C4-2B (cell line): Measurements from ENCODE around the gene CPLANE1.

Source experiments
- ZFX ChIP-seq: fragments of 450-650 bp; IDR thresholded peaks from 2 replicates; pipeline ENCODE4 v1.6.1; 2017
- TF ChIP-seq, protein P1 (sequence below): fragments of 450-650 bp; conservative IDR thresholded peaks from 2 replicates; pipeline ENCODE4 v1.5.1; 2017; ENCODE audit warnings: mild to moderate bottlenecking

DNA sequence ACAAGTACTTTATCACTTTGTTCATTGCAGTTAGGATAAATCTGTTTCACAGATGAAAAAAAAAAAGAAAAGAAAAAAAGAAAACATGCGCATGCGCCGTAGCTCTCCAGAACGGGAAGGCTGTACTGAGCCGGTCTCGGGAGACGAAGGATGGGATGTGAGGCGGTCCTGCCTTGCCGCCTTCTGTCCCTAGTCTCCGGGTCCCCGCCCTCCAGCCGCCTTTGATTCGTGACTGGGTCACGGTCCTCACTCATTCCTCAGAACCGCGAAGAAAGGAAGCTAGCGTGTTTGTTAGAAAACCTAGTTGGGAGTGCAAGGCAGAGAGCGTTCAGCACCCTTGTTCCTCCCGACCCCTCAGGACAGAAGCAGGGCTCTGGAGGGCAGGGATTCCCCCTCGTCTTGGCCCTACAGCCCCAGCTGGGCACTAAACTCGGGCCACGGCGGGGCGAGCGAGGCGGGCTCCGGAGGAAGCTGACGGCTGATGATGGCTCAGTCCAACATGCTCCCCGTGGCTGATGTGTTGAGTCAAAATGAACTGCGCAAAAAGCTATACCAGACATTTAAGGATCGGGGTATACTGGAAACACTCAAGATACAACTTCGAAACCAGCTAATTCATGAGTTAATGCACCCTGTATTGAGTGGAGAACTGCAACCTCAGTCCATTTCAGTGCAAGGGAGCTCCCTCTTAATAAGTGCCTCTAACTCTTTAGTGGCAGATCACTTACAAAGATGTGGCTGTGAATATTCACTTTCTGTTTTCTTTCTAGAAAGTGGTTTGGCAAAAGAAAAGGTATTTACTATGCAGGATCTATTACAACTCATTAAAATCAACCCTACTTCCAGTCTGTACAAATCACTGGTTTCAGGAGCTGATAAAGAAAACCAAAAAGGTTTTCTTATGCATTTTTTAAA, 40.0 kb downstream of the CPLANE1 start:
- TF ChIP-seq, protein P1, sequence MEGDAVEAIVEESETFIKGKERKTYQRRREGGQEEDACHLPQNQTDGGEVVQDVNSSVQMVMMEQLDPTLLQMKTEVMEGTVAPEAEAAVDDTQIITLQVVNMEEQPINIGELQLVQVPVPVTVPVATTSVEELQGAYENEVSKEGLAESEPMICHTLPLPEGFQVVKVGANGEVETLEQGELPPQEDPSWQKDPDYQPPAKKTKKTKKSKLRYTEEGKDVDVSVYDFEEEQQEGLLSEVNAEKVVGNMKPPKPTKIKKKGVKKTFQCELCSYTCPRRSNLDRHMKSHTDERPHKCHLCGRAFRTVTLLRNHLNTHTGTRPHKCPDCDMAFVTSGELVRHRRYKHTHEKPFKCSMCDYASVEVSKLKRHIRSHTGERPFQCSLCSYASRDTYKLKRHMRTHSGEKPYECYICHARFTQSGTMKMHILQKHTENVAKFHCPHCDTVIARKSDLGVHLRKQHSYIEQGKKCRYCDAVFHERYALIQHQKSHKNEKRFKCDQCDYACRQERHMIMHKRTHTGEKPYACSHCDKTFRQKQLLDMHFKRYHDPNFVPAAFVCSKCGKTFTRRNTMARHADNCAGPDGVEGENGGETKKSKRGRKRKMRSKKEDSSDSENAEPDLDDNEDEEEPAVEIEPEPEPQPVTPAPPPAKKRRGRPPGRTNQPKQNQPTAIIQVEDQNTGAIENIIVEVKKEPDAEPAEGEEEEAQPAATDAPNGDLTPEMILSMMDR, result no peak
- TF ChIP-seq ZFX, result no peak
